ENCODE data around the gene ATE1. TPM values are rescaled to one million over a fixed set of nuclear protein-coding genes. Genes with fewer than 3 reads are reported as not detected.

ATE1 gene
- total RNA-seq, 4 donors from 2014 or later, result 13.5 to 90.2 (median 27.7) TPM

- Histone ChIP-seq H3K27ac (no peak overlapping the region), H3K9me3 (no peaks in the 10 kb centered on the region), H3K27me3 (no peaks in the 10 kb centered on the region), H3K4me1 (no peaks in the 10 kb centered on the region), H3K36me3 (no peaks in the 10 kb centered on the region), H3K4me3 (no peak overlapping the region)
- TF ChIP-seq, protein P1, sequence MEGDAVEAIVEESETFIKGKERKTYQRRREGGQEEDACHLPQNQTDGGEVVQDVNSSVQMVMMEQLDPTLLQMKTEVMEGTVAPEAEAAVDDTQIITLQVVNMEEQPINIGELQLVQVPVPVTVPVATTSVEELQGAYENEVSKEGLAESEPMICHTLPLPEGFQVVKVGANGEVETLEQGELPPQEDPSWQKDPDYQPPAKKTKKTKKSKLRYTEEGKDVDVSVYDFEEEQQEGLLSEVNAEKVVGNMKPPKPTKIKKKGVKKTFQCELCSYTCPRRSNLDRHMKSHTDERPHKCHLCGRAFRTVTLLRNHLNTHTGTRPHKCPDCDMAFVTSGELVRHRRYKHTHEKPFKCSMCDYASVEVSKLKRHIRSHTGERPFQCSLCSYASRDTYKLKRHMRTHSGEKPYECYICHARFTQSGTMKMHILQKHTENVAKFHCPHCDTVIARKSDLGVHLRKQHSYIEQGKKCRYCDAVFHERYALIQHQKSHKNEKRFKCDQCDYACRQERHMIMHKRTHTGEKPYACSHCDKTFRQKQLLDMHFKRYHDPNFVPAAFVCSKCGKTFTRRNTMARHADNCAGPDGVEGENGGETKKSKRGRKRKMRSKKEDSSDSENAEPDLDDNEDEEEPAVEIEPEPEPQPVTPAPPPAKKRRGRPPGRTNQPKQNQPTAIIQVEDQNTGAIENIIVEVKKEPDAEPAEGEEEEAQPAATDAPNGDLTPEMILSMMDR (IDR thresholded peaks at IDR 0.05), result no peak
- TF ChIP-seq POLR2A (IDR thresholded peaks at IDR 0.05), result no peak
- intact Hi-C loops (cut with DNase I; ENCODE audit: low total_unique reads), result no loop called here
- DNase-seq, result no peak
Observed at GRCh38 chr10:121873236-121873635, 54.6 kb downstream of the ATE1 start.

DNA sequence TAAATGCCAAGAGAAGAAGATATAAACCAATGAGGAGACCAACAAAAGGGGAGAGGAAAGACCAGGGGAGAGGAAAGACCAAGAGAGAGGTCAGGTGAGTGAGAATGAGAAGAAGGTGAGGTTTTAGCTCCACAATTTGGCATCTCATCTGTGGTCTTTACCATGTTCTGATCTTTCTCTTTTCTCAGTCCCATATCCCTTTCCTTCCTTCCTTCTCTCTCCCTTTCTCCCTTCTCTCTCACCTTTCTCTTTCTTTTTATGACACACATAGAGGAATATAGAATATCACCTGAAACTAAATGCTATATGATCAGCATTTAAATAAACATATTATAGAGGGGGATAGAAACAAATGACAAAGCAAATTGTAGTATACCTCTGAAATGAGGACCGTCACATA lies 57.4 kb downstream of the ATE1 start:
- intact Hi-C loops (cut with DNase I; ENCODE audit: low total_unique reads), result no loop called here
- no peak overlapping the region for H3K27ac ChIP-seq
- TF ChIP-seq, protein P1 (IDR thresholded peaks at IDR 0.05), result no peak
- TF ChIP-seq POLR2A (IDR thresholded peaks at IDR 0.05), result no peak
- no peaks in the 10 kb centered on the region for H3K27me3 ChIP-seq
- no peaks in the 10 kb centered on the region for H3K4me1 ChIP-seq
- H3K9me3 ChIP-seq, result no peaks in the 10 kb centered on the region
- H3K4me3 ChIP-seq, result no peak overlapping the region
- no peaks in the 10 kb centered on the region for H3K36me3 ChIP-seq
- DNase-seq, result no peak

GRCh38 chr10:121865554-121865953 lies 62.3 kb downstream of the ATE1 start:
- intact Hi-C loops (cut with DNase I; ENCODE audit: low total_unique reads), result no loop called here
- no peak for TF ChIP-seq POLR2A (IDR thresholded peaks at IDR 0.05)
- TF ChIP-seq, protein P1 (IDR thresholded peaks at IDR 0.05), result no peak
- Histone ChIP-seq H3K27ac (no peak overlapping the region), H3K27me3 (no peaks in the 10 kb centered on the region), H3K4me1 (no peaks in the 10 kb centered on the region), H3K4me3 (no peak overlapping the region), H3K9me3 (no peaks in the 10 kb centered on the region), H3K36me3 (no peaks in the 10 kb centered on the region)
- no peak for DNase-seq

- Histone ChIP-seq H3K9me3 (no peaks in the 10 kb centered on the region), H3K4me3 (no peak overlapping the region), H3K36me3 (no peaks in the 10 kb centered on the region), H3K27ac (no peak overlapping the region), H3K4me1 (no peaks in the 10 kb centered on the region), H3K27me3 (no peaks in the 10 kb centered on the region)
- intact Hi-C loops (cut with DNase I; ENCODE audit: low total_unique reads), result no loop called here
- no peak for DNase-seq
- TF ChIP-seq, protein P1 (IDR thresholded peaks at IDR 0.05), result no peak
- TF ChIP-seq POLR2A (IDR thresholded peaks at IDR 0.05), result no peak
Observed at GRCh38 chr10:121864653-121865052, 63.2 kb downstream of the ATE1 start.

- Histone ChIP-seq H3K27ac (no peak overlapping the region), H3K4me1 (no peaks in the 10 kb centered on the region)
- intact Hi-C loops (cut with DNase I; ENCODE audit: low total_unique reads), result no loop called here
Observed at GRCh38 chr10:121864168-121864567, 63.7 kb downstream of the ATE1 start.

More at GRCh38 chr10:121864168-121864567, 63.7 kb downstream of the ATE1 start:
- no peaks in the 10 kb centered on the region for H3K27me3 ChIP-seq
- no peak for DNase-seq
- no peak for TF ChIP-seq POLR2A (IDR thresholded peaks at IDR 0.05)
- TF ChIP-seq, protein P1 (IDR thresholded peaks at IDR 0.05), result no peak
- no peaks in the 10 kb centered on the region for H3K36me3 ChIP-seq
- H3K9me3 ChIP-seq, result no peaks in the 10 kb centered on the region
- no peak overlapping the region for H3K4me3 ChIP-seq

Data from uterus (tissue), 4 donors.